HepG2 (cell line): ENCODE measurements around the gene RPL4. TPM values are rescaled to one million over a fixed set of nuclear protein-coding genes. Genes with fewer than 3 reads are reported as not detected.
"Not testable (repeated sequence)": the region's sequence is repeated elsewhere in the genome, so short reads cannot be mapped to it uniquely, and the experiment has no call there.

Experiments used
- ATAC-seq: fragments of 200-7000 bp; cut with Tn5 transposase; 3 replicates; pipeline ENCODE4 v1.9.1; 2020; ENCODE audit warnings: mild to moderate bottlenecking, moderate library complexity
- BruUV-seq: library from RNA; stranded (reverse); fragments of 400-500 nt; replicated peaks from 2 replicates; lab custom pipeline; 2021; lab: Mats Ljungman, UMichigan
- CTCF ChIA-PET: fragments of 300-600 bp; formaldehyde crosslinking; extraction: SDS; loops from one replicate; lab custom pipeline; 2021; ENCODE audit warnings: low total read pairs, inconsistent platforms, low intra/inter-chr PET ratio; lab: Yijun Ruan, JAX
- POLR2A ChIA-PET: fragments of 350-600 bp; sonication (Branson Sonifier 250); formaldehyde crosslinking; loops from one replicate; lab custom pipeline; 2020; ENCODE audit warnings: antibody characterized with exemption, inconsistent platforms; lab: Yijun Ruan, JAX
- DNase-seq: peaks from one replicate; pipeline ENCODE4 v3.0.0-alpha.2; 2015; ENCODE audit warnings: low spot score
- FAIRE-seq: peaks from 3 replicates; lab custom pipeline; 2011; peaks lifted over from hg19 to GRCh38; lab: Jason Lieb, UNC
- H2AFZ ChIP-seq: one replicate; pipeline ENCODE4 v1.6.1; 2011; ENCODE audit warnings: low read length, inconsistent platforms
- H3K27ac ChIP-seq: fragments of 300-600 bp; 3 replicates; pipeline ENCODE4 v1.8.0; 2011; ENCODE audit warnings: mixed run types, mild to moderate bottlenecking, mixed read lengths, low read length, inconsistent platforms; ENCODE audit not compliant: insufficient read depth; ENCODE audit errors: extremely low read length
- H3K27me3 ChIP-seq, 2 experiments: fragments of 200-600 bp in 1 of 2; 2 replicates in 1 of 2; 3 replicates in 1 of 2; pipeline versions ENCODE4 v1.6.0 to v1.8.0; 2011; ENCODE audit warnings: low read length in 2 of 2, mild to moderate bottlenecking in 2 of 2, moderate library complexity in 2 of 2, inconsistent platforms in 1 of 2; ENCODE audit not compliant: insufficient read depth in 2 of 2, control insufficient read depth in 1 of 2
- H3K36me3 ChIP-seq, 2 experiments: fragments of 200-600 bp in 1 of 2; replicated peaks in 1 of 2; 2 replicates in 1 of 2; 3 replicates in 1 of 2; pipeline versions ENCODE4 v1.5.1 to v1.8.0; 2011; ENCODE audit warnings: low read length in 2 of 2, inconsistent platforms in 1 of 2; ENCODE audit not compliant: insufficient read depth in 2 of 2, control insufficient read depth in 1 of 2
- H3K4me1 ChIP-seq: 2 replicates; pipeline ENCODE4 v1.5.1; 2012; ENCODE audit warnings: low read length, inconsistent platforms; ENCODE audit not compliant: insufficient read depth
- H3K4me2 ChIP-seq: 2 replicates; pipeline ENCODE4 v1.6.0; 2011; ENCODE audit warnings: low read depth, low read length, inconsistent platforms
- H3K4me3 ChIP-seq, 3 experiments: fragments of 200-600 bp in 1 of 3; sonication (generic), shearing (Covaris generic) in 1 of 3; replicated peaks in 1 of 3; 2 replicates each; pipeline ENCODE4 v1.5.1; 2011 to 2016; ENCODE audit warnings: low read length in 3 of 3, inconsistent platforms in 2 of 3, low read depth in 2 of 3, mild to moderate bottlenecking in 2 of 3, control low read depth in 1 of 3, mixed read lengths in 1 of 3; ENCODE audit not compliant: insufficient read depth in 1 of 3
- H3K79me2 ChIP-seq: one replicate; pipeline ENCODE4 v1.6.1; 2011; ENCODE audit warnings: low read length, inconsistent platforms; ENCODE audit not compliant: insufficient read depth
- H3K9ac ChIP-seq: 2 replicates; pipeline ENCODE4 v1.6.0; 2011; ENCODE audit warnings: mild to moderate bottlenecking, low read depth, low read length, inconsistent platforms; ENCODE audit not compliant: insufficient read depth
- H3K9me3 ChIP-seq: 2 replicates; pipeline ENCODE4 v1.5.1; 2012; ENCODE audit warnings: mild to moderate bottlenecking, low read length
- H4K20me1 ChIP-seq: 2 replicates; pipeline ENCODE4 v1.6.0; 2011; ENCODE audit warnings: inconsistent platforms, mild to moderate bottlenecking, low read length, moderate library complexity; ENCODE audit not compliant: insufficient read depth
- SAP130 ChIP-seq: IDR thresholded peaks from 2 replicates; pipeline ENCODE4 v1.6.1; 2016; ENCODE audit warnings: low read depth
- SOX13 ChIP-seq, 3 experiments: fragments of 450-650 bp in 1 of 3; sonication (generic) in 1 of 3; formaldehyde crosslinking in 1 of 3; IDR thresholded peaks in 2 of 3; conservative IDR thresholded peaks in 1 of 3; 2 replicates each; pipeline versions ENCODE4 v1.5.0 to v1.6.1; 2016 to 2020; ENCODE audit warnings: antibody characterized with exemption in 1 of 3, mild to moderate bottlenecking in 1 of 3, missing compliant biosample characterization in 1 of 3, missing genetic modification reagents in 1 of 3, moderate library complexity in 1 of 3
- ZFP36L1 ChIP-seq: sonication (generic); formaldehyde crosslinking; IDR thresholded peaks from 2 replicates; pipeline ENCODE4 v1.8.0; 2022; ENCODE audit warnings: mild to moderate bottlenecking, missing genetic modification reagents, moderate library complexity
- ZMYM4 ChIP-seq: sonication (generic); formaldehyde crosslinking; IDR thresholded peaks from 2 replicates; pipeline ENCODE4 v1.8.1; 2023; ENCODE audit warnings: mild to moderate bottlenecking, missing genetic modification reagents
- ZNF10 ChIP-seq: sonication (generic); formaldehyde crosslinking; IDR thresholded peaks from 2 replicates; pipeline ENCODE4 v1.4.0; 2020; ENCODE audit warnings: mild to moderate bottlenecking, low read depth, missing genetic modification reagents, borderline replicate concordance
- ZNF337 ChIP-seq: sonication (generic); formaldehyde crosslinking; IDR thresholded peaks from 2 replicates; pipeline ENCODE4 v1.5.1; 2020; ENCODE audit warnings: missing genetic modification reagents, low read depth, mild to moderate bottlenecking, borderline replicate concordance
- WGBS: methylation state at CpG from one replicate; pipeline ENCODE4 v1.1.6; 2017; ENCODE audit warnings: low lambda C conversion rate; 5-methylcytosine and 5-hydroxymethylcytosine counted together
- in situ Hi-C: cut with HindIII; loops from 2 replicates; pipeline ENCODE4 v1.10.0; 2017; ENCODE audit warnings: low pct_unique_long_range_greater_than_20kb; ENCODE audit not compliant: extremely low pct_ligation_motif_present
- intact Hi-C: fragments of 100-400 bp; cut with micrococcal nuclease; formaldehyde crosslinking; loops from one replicate; pipeline ENCODE4 v1.10.0; 2022; ENCODE audit not compliant: unreplicated experiment
- polyA plus RNA-seq, 8 experiments: library from polyadenylated mRNA; depleted of rRNA in 3 of 8; stranded (reverse) in 7 of 8; unstranded in 1 of 8; fragments of >200 nt; fragmentation: Illumina TruSeq in 4 of 8; extraction: Trizol in 4 of 8; gene quantifications; 2 replicates each; pipeline versions ENCODE4 v1.2.1 to v1.2.3, GENCODE V29; 2011 to 2016; ENCODE audit warnings: low read depth in 4 of 8, missing spikeins in 1 of 8, mixed read lengths in 1 of 8; ENCODE audit not compliant: insufficient read depth in 1 of 8
- total RNA-seq, 5 experiments: library from RNA; depleted of rRNA; stranded (reverse); fragments of >200 nt; fragmentation: Illumina TruSeq; extraction: Trizol; gene quantifications; 2 replicates each; pipeline ENCODE4 v1.2.3, GENCODE V29; 2016; ENCODE audit warnings: low read depth in 1 of 5
- TF ChIP-seq, protein P1 (sequence below): sonication (generic); formaldehyde crosslinking; conservative IDR thresholded peaks from 2 replicates; pipeline ENCODE4 v1.4.0; 2020; ENCODE audit warnings: missing genetic modification reagents
- TF ChIP-seq, protein P2 (sequence below): IDR thresholded peaks from 2 replicates; pipeline ENCODE4 v1.6.1; 2016; ENCODE audit warnings: missing compliant biosample characterization, missing genetic modification reagents, borderline replicate concordance

The RPL4 gene
- total and polyA plus RNA-seq, 2 of the 13 experiments (the other 11 are each of a cell fraction or from before 2014, with no cell fraction given), result 3,630 to 3,960 TPM

DNA sequence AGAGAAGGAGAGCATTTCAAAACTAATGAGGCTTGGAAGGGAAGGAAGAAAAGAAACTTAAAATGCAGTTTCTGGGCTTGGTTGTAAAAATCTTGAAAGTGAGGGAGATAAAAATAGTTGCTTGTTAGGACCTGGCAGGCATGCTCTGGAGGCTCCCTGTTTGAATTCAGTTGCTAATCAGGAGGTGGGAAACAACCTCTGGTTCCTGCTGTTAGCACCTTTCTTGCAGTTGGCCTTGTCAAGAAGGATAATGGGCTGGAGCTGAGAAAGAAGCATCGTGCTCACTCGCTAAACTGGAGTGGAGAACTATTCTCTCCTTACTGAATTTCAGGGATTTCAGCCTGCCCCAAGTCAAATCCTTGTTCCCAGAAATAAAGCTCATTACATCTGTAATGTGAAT lies 30.5 kb downstream of the RPL4 start (continued):
- TF ChIP-seq, protein P1, sequence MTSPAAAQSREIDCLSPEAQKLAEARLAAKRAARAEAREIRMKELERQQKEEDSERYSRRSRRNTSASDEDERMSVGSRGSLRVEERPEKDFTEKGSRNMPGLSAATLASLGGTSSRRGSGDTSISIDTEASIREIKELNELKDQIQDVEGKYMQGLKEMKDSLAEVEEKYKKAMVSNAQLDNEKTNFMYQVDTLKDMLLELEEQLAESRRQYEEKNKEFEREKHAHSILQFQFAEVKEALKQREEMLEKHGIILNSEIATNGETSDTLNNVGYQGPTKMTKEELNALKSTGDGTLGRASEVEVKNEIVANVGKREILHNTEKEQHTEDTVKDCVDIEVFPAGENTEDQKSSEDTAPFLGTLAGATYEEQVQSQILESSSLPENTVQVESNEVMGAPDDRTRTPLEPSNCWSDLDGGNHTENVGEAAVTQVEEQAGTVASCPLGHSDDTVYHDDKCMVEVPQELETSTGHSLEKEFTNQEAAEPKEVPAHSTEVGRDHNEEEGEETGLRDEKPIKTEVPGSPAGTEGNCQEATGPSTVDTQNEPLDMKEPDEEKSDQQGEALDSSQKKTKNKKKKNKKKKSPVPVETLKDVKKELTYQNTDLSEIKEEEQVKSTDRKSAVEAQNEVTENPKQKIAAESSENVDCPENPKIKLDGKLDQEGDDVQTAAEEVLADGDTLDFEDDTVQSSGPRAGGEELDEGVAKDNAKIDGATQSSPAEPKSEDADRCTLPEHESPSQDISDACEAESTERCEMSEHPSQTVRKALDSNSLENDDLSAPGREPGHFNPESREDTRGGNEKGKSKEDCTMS (CRISPR knock-in tag), result no peak
- TF ChIP-seq, protein P2, sequence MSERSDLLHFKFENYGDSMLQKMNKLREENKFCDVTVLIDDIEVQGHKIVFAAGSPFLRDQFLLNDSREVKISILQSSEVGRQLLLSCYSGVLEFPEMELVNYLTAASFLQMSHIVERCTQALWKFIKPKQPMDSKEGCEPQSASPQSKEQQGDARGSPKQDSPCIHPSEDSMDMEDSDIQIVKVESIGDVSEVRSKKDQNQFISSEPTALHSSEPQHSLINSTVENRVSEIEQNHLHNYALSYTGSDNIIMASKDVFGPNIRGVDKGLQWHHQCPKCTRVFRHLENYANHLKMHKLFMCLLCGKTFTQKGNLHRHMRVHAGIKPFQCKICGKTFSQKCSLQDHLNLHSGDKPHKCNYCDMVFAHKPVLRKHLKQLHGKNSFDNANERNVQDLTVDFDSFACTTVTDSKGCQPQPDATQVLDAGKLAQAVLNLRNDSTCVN (CRISPR knock-in tag), result no peak

DNA sequence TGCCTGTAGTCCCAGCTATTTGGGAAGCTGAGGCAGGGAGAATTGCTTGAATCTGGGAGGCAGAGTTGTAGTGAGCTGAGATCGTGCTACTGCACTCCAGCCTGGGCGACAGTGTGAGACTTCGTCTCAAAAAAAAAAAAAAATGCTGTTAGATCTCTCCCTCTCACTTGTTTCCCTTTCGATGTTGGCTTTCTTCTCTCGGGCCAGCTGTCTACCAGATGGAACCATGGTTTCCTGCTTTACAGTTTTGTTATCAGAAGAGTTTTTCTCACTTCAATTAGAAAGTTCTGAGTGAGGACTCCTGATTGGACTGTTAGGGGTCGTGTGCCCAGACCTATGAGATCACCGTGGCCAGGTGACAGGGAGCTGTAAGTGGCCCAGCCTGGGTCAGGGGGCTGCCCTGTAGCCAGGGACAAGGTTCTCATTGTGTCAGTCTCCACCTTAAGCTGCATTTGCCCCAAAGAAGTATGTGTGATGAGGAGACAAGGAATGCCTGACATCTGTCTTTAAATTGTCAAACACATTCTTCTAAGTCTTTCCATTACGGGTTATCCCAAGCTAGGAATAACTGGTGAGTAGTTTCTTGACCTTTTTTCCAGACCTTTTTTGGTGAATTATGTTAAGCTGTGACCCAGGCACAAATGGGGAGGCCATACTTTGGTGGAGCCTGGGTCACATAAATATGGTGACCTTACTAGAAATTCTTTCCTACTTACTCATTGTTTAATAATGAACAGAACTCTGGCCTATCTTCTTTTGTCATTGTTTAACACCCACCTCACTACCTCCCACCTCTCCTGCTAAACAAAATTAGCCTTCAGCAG lies 32.3 kb downstream of the RPL4 start:
- DNase-seq, result peak; percentile 35
- Histone ChIP-seq H3K9ac (no peak overlapping the region), H3K4me1 (peaks cover 23% of the 10 kb centered on the region), H3K9me3 (no peaks in the 10 kb centered on the region), H3K27ac (no peak overlapping the region), H3K79me2 (no peaks in the 10 kb centered on the region), H3K36me3 (peaks cover 1 to 6% of the 10 kb centered on the region in 2 experiments; a peak in 2 of 5 replicates), H3K4me2 (no peak overlapping the region), H2AFZ (no peak overlapping the region), H3K4me3 (no peak overlapping the region), H4K20me1 (no peaks in the 10 kb centered on the region), H3K27me3 (no peaks in the 10 kb centered on the region)
- intact Hi-C loops, result no loop called here
- FAIRE-seq, result no peak
- in situ Hi-C loops, result no loop called here
- ChIA-PET POLR2A (interaction anchor here (1.4 kb wide), 1 partner anchor 22 kb away, joined by 3 read pairs; no protein-coding TSS in a partner anchor), CTCF (no interaction called here)
- WGBS, result 89% methylated on average over 6 of the region's 8 CpGs
- peak; percentile 13; the same call in 1 of the 2 replicates for TF ChIP-seq SAP130 (CRISPR knock-in tag)
- TF ChIP-seq SOX13 (IDR thresholded peaks at IDR 0.05), result no peak
- TF ChIP-seq SOX13 (CRISPR knock-in tag; conservative IDR thresholded peaks at IDR 0.05 in 1 of 2, IDR thresholded peaks at IDR 0.05 in 1 of 2), result peak in 1 of 2 experiments; percentile 13; a peak in 1 of 4 replicates
- no peak for TF ChIP-seq ZFP36L1 (CRISPR knock-in tag)
- TF ChIP-seq ZNF10 (CRISPR knock-in tag), result no peak
- TF ChIP-seq ZMYM4 (CRISPR knock-in tag), result no peak
- no peak for TF ChIP-seq ZNF337 (CRISPR knock-in tag)
- peak; percentile 67 for ATAC-seq
- BruUV-seq, result no TSS peak

DNA sequence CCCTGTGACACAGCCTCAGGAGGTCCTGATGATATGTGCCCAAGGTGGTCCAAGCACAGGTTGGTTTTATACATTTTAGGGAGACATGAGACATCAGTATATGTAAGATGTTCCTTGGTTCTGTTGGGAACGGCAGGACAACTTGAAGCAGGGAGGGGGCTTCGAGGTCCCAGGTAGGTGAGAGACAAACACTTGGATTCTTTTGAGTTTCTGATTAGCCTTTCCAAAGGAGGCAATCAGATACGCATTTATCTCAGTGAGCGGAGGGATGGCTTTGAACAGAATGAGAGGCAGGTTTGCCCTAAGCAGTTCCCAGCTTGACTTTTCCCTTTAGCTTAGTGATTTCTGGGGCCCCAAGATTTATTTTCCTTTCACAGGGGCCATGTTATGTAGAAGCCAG lies 33.8 kb downstream of the RPL4 start:
- H3K4me3 ChIP-seq, H3K4me2 ChIP-seq, DNase-seq, H3K79me2 ChIP-seq, intact Hi-C loops, CTCF ChIA-PET, FAIRE-seq, H2AFZ ChIP-seq, BruUV-seq, ATAC-seq, in situ Hi-C loops, H3K27me3 ChIP-seq, H3K9me3 ChIP-seq, H3K27ac ChIP-seq, H4K20me1 ChIP-seq, H3K36me3 ChIP-seq, H3K9ac ChIP-seq: not testable (repeated sequence)
- POLR2A ChIA-PET, result interaction anchor here (0.9 kb wide), 1 partner anchor 15 kb away, joined by 3 read pairs; no protein-coding TSS in a partner anchor
- H3K4me1 ChIP-seq, result peaks cover 36% of the 10 kb centered on the region
- 95% methylated on average over 4 of the region's 4 CpGs for WGBS
